Upper lobe of right lung (tissue), 1 donor: ENCODE results near the gene PLEKHG3. TPM values are rescaled to one million over a fixed set of nuclear protein-coding genes. Genes with fewer than 3 reads are reported as not detected.
"Not testable (repeated sequence)": the region's sequence is repeated elsewhere in the genome, so short reads cannot be mapped to it uniquely, and the experiment has no call there.

ENCODE experiments used
- ATAC-seq: fragments of 200-7000 bp; cut with Tn5 transposase; one replicate; pipeline ENCODE4 v1.9.1; 2020; ENCODE audit warnings: mild to moderate bottlenecking, moderate library complexity
- DNase-seq: peaks from one replicate; pipeline ENCODE4 v3.0.0-alpha.2; 2020
- H3K27ac ChIP-seq: fragments of 200-600 bp; one replicate; pipeline ENCODE4 v1.8.0; 2022
- H3K27me3 ChIP-seq: fragments of 200-600 bp; one replicate; pipeline ENCODE4 v1.8.0; 2022; ENCODE audit warnings: mild to moderate bottlenecking
- H3K36me3 ChIP-seq: fragments of 200-600 bp; one replicate; pipeline ENCODE4 v1.8.0; 2022
- H3K4me1 ChIP-seq: fragments of 200-600 bp; one replicate; pipeline ENCODE4 v1.8.0; 2022
- H3K4me3 ChIP-seq: fragments of 200-600 bp; one replicate; pipeline ENCODE4 v1.8.0; 2022; ENCODE audit warnings: mild to moderate bottlenecking
- H3K9me3 ChIP-seq: fragments of 200-600 bp; one replicate; pipeline ENCODE4 v1.8.0; 2022
- CTCF ChIP-seq: fragments of 200-600 bp; IDR thresholded peaks from one replicate; pipeline ENCODE4 v1.8.0; 2022; ENCODE audit warnings: antibody characterized with exemption
- intact Hi-C: fragments of 100-400 bp; cut with DNase I; formaldehyde crosslinking; loops from one replicate; pipeline ENCODE4 v1.11.0; 2022
- long read RNA-seq: library from polyadenylated mRNA; unstranded; transcript quantifications from one replicate; pipeline ENCODE4 v2.0.0, GENCODE V29; 2021
- total RNA-seq: library from RNA; stranded (reverse); fragmentation: NEBNext Ultra II Directional; extraction: Animal tissue kit (Norgen Biotek cat#: 25700); gene quantifications from one replicate; pipeline ENCODE4 v1.2.1, GENCODE V29; 2021
- donor health status: DM: no; HTN: yes; CAD: no; lungs with severe emphysema.

Gene PLEKHG3
- total RNA-seq, result 34.5 TPM
- long read RNA-seq, full-length matches to known transcripts, result 1 of 24 reads
- long read RNA-seq, partial matches to known transcripts, result 9 of 24 reads
- long read RNA-seq, other reads (novel, unspliced or antisense), result 14 of 24 reads

- Histone ChIP-seq H3K27me3 (no peaks in the 10 kb centered on the region), H3K36me3 (no peaks in the 10 kb centered on the region), H3K4me1 (peaks cover 38% of the 10 kb centered on the region), H3K9me3 (no peaks in the 10 kb centered on the region), H3K27ac (peak within 1 kb of the TSS; percentile 73), H3K4me3 (peak within 1 kb of the TSS; percentile 70)
- ATAC-seq, result peak; percentile 74
- no peak for TF ChIP-seq CTCF
- intact Hi-C loops, result no loop called here
- DNase-seq, result peak; percentile 89
Measured at GRCh38 chr14:64704143-64704742, at the start of gene PLEKHG3. TSS of gene PLEKHG3 (plus strand) at chr14:64704424. CDS start at chr14:64727632, 23,208 bp downstream.

- Histone ChIP-seq H3K36me3 (no peaks in the 10 kb centered on the region), H3K4me1 (peaks cover 5% of the 10 kb centered on the region), H3K27ac (peak overlapping the region; percentile 52), H3K27me3 (no peaks in the 10 kb centered on the region), H3K4me3 (no peak overlapping the region), H3K9me3 (no peaks in the 10 kb centered on the region)
- intact Hi-C loops, result no loop called here
- DNase-seq (no peak), ATAC-seq (peak; percentile 75)
- TF ChIP-seq CTCF, result no peak
Measured at GRCh38 chr14:64654901-64655300, 49.3 kb upstream of the PLEKHG3 start.

- peaks cover 5% of the 10 kb centered on the region for H3K4me1 ChIP-seq
- no peak overlapping the region for H3K4me3 ChIP-seq
- ATAC-seq (no peak), DNase-seq (no peak)
- H3K36me3 ChIP-seq, result no peaks in the 10 kb centered on the region
- intact Hi-C loops, result no loop called here
- no peaks in the 10 kb centered on the region for H3K27me3 ChIP-seq
- H3K9me3 ChIP-seq, result no peaks in the 10 kb centered on the region
- no peak for TF ChIP-seq CTCF
- H3K27ac ChIP-seq, result no peak overlapping the region
Measured at GRCh38 chr14:64656986-64657385, 47.2 kb upstream of the PLEKHG3 start.

GRCh38 chr14:64658201-64658600, 46.0 kb upstream of the PLEKHG3 start:
- no peaks in the 10 kb centered on the region for H3K36me3 ChIP-seq
- H3K9me3 ChIP-seq, result no peaks in the 10 kb centered on the region
- DNase-seq, result no peak
- no peak overlapping the region for H3K4me3 ChIP-seq
- peaks cover 5% of the 10 kb centered on the region for H3K4me1 ChIP-seq
- no peak for ATAC-seq
- no peaks in the 10 kb centered on the region for H3K27me3 ChIP-seq
- intact Hi-C loops, result no loop called here
- no peak for TF ChIP-seq CTCF
- H3K27ac ChIP-seq, result no peak overlapping the region

- intact Hi-C loops, H3K9me3 ChIP-seq, H3K27me3 ChIP-seq, H3K36me3 ChIP-seq, DNase-seq, H3K4me3 ChIP-seq, H3K27ac ChIP-seq, ATAC-seq, H3K4me1 ChIP-seq: not testable (repeated sequence)
Measured at GRCh38 chr14:64658700-64659264, 45.4 kb upstream of the PLEKHG3 start.

GRCh38 chr14:64659366-64659765, 44.9 kb upstream of the PLEKHG3 start:
- ATAC-seq (no peak), DNase-seq (no peak)
- Histone ChIP-seq H3K27me3 (no peaks in the 10 kb centered on the region), H3K36me3 (no peaks in the 10 kb centered on the region), H3K4me1 (peaks cover 3% of the 10 kb centered on the region), H3K9me3 (no peaks in the 10 kb centered on the region), H3K27ac (no peak overlapping the region), H3K4me3 (no peak overlapping the region)
- intact Hi-C loops, result no loop called here
- no peak for TF ChIP-seq CTCF
